ENCODE data around the gene PCDH7. TPM values are rescaled to one million over a fixed set of nuclear protein-coding genes. Genes with fewer than 3 reads are reported as not detected.

PCDH7 gene
- total and polyA plus RNA-seq, 2 experiments from 2014 or later, result 2.4 to 10.8 TPM

- TF ChIP-seq, protein P1, sequence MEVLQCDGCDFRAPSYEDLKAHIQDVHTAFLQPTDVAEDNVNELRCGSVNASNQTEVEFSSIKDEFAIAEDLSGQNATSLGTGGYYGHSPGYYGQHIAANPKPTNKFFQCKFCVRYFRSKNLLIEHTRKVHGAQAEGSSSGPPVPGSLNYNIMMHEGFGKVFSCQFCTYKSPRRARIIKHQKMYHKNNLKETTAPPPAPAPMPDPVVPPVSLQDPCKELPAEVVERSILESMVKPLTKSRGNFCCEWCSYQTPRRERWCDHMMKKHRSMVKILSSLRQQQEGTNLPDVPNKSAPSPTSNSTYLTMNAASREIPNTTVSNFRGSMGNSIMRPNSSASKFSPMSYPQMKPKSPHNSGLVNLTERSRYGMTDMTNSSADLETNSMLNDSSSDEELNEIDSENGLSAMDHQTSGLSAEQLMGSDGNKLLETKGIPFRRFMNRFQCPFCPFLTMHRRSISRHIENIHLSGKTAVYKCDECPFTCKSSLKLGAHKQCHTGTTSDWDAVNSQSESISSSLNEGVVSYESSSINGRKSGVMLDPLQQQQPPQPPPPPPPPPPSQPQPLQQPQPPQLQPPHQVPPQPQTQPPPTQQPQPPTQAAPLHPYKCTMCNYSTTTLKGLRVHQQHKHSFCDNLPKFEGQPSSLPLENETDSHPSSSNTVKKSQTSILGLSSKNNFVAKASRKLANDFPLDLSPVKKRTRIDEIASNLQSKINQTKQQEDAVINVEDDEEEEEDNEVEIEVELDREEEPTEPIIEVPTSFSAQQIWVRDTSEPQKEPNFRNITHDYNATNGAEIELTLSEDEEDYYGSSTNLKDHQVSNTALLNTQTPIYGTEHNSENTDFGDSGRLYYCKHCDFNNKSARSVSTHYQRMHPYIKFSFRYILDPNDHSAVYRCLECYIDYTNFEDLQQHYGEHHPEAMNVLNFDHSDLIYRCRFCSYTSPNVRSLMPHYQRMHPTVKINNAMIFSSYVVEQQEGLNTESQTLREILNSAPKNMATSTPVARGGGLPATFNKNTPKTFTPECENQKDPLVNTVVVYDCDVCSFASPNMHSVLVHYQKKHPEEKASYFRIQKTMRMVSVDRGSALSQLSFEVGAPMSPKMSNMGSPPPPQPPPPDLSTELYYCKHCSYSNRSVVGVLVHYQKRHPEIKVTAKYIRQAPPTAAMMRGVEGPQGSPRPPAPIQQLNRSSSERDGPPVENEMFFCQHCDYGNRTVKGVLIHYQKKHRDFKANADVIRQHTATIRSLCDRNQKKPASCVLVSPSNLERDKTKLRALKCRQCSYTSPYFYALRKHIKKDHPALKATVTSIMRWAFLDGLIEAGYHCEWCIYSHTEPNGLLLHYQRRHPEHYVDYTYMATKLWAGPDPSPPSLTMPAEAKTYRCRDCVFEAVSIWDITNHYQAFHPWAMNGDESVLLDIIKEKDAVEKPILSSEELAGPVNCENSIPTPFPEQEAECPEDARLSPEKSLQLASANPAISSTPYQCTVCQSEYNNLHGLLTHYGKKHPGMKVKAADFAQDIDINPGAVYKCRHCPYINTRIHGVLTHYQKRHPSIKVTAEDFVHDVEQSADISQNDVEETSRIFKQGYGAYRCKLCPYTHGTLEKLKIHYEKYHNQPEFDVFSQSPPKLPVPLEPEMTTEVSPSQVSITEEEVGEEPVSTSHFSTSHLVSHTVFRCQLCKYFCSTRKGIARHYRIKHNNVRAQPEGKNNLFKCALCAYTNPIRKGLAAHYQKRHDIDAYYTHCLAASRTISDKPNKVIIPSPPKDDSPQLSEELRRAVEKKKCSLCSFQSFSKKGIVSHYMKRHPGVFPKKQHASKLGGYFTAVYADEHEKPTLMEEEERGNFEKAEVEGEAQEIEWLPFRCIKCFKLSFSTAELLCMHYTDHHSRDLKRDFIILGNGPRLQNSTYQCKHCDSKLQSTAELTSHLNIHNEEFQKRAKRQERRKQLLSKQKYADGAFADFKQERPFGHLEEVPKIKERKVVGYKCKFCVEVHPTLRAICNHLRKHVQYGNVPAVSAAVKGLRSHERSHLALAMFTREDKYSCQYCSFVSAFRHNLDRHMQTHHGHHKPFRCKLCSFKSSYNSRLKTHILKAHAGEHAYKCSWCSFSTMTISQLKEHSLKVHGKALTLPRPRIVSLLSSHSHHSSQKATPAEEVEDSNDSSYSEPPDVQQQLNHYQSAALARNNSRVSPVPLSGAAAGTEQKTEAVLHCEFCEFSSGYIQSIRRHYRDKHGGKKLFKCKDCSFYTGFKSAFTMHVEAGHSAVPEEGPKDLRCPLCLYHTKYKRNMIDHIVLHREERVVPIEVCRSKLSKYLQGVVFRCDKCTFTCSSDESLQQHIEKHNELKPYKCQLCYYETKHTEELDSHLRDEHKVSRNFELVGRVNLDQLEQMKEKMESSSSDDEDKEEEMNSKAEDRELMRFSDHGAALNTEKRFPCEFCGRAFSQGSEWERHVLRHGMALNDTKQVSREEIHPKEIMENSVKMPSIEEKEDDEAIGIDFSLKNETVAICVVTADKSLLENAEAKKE (CRISPR knock-in tag; IDR thresholded peaks at IDR 0.05), result no peak
- no peak for TF ChIP-seq STAT1 (IDR thresholded peaks at IDR 0.05; ENCODE audit: unreplicated experiment)
- TF ChIP-seq, protein P2, sequence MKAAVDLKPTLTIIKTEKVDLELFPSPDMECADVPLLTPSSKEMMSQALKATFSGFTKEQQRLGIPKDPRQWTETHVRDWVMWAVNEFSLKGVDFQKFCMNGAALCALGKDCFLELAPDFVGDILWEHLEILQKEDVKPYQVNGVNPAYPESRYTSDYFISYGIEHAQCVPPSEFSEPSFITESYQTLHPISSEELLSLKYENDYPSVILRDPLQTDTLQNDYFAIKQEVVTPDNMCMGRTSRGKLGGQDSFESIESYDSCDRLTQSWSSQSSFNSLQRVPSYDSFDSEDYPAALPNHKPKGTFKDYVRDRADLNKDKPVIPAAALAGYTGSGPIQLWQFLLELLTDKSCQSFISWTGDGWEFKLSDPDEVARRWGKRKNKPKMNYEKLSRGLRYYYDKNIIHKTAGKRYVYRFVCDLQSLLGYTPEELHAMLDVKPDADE (IDR thresholded peaks at IDR 0.05), result no peak
- TF ChIP-seq, protein P3, sequence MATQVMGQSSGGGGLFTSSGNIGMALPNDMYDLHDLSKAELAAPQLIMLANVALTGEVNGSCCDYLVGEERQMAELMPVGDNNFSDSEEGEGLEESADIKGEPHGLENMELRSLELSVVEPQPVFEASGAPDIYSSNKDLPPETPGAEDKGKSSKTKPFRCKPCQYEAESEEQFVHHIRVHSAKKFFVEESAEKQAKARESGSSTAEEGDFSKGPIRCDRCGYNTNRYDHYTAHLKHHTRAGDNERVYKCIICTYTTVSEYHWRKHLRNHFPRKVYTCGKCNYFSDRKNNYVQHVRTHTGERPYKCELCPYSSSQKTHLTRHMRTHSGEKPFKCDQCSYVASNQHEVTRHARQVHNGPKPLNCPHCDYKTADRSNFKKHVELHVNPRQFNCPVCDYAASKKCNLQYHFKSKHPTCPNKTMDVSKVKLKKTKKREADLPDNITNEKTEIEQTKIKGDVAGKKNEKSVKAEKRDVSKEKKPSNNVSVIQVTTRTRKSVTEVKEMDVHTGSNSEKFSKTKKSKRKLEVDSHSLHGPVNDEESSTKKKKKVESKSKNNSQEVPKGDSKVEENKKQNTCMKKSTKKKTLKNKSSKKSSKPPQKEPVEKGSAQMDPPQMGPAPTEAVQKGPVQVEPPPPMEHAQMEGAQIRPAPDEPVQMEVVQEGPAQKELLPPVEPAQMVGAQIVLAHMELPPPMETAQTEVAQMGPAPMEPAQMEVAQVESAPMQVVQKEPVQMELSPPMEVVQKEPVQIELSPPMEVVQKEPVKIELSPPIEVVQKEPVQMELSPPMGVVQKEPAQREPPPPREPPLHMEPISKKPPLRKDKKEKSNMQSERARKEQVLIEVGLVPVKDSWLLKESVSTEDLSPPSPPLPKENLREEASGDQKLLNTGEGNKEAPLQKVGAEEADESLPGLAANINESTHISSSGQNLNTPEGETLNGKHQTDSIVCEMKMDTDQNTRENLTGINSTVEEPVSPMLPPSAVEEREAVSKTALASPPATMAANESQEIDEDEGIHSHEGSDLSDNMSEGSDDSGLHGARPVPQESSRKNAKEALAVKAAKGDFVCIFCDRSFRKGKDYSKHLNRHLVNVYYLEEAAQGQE (IDR thresholded peaks at IDR 0.05; ENCODE audit: unreplicated experiment), result no peak
- TF ChIP-seq ZNF114 (CRISPR knock-in tag; IDR thresholded peaks at IDR 0.05), result no peak
- TF ChIP-seq EZH2 (IDR thresholded peaks at IDR 0.05; ENCODE audit: low read depth, unreplicated experiment), result no peak
These were observed 56.8 kb downstream of the PCDH7 start (continued) for GRCh38 chr4:30776921-30777415.
